MM.1S (cell line): ENCODE data around the gene GALNT5.

Source experiments
- DNase-seq: peaks from one replicate; pipeline ENCODE4 v3.0.0-alpha.2; 2015
- H2AFZ ChIP-seq: fragments of 300-600 bp; sonication (generic); 2 replicates; pipeline ENCODE4 v1.6.0; 2016; ENCODE audit warnings: antibody characterized with exemption, low read length
- H3F3A ChIP-seq: fragments of 300-600 bp; sonication (generic); 2 replicates; pipeline ENCODE4 v1.6.1; 2016; ENCODE audit warnings: mild to moderate bottlenecking, antibody characterized with exemption, low read length, moderate library complexity, mixed read lengths; ENCODE audit not compliant: insufficient read depth
- H3K27ac ChIP-seq: fragments of 300-600 bp; sonication (generic); 2 replicates; pipeline ENCODE4 v1.5.1; 2016; ENCODE audit warnings: mild to moderate bottlenecking, low read length
- H3K27me3 ChIP-seq: fragments of 300-600 bp; sonication (generic); replicated peaks from 2 replicates; pipeline ENCODE4 v1.6.0; 2016; ENCODE audit warnings: low read length; ENCODE audit not compliant: insufficient read depth
- H3K36me3 ChIP-seq: fragments of 300-600 bp; sonication (generic); replicated peaks from 2 replicates; pipeline ENCODE4 v1.6.1; 2016; ENCODE audit warnings: mild to moderate bottlenecking, low read length, mixed read lengths; ENCODE audit not compliant: insufficient read depth
- H3K4me1 ChIP-seq: fragments of 300-600 bp; sonication (generic); 2 replicates; pipeline ENCODE4 v1.6.1; 2016; ENCODE audit warnings: low read length, mixed read lengths
- H3K4me2 ChIP-seq: fragments of 300-600 bp; sonication (generic); 2 replicates; pipeline ENCODE4 v1.6.0; 2016; ENCODE audit warnings: low read depth, low read length
- H3K4me3 ChIP-seq: fragments of 300-600 bp; sonication (generic); 2 replicates; pipeline ENCODE4 v1.5.1; 2016; ENCODE audit warnings: low read length, mixed read lengths
- H3K79me2 ChIP-seq: fragments of 300-600 bp; sonication (generic); 2 replicates; pipeline ENCODE4 v1.6.1; 2016; ENCODE audit warnings: mixed run types, low read length, mixed read lengths
- H3K9ac ChIP-seq: fragments of 300-600 bp; sonication (generic); 2 replicates; pipeline ENCODE4 v1.6.1; 2016; ENCODE audit warnings: low read length, mixed read lengths
- H3K9me2 ChIP-seq: fragments of 300-600 bp; sonication (generic); replicated peaks from 2 replicates; pipeline ENCODE4 v1.6.1; 2016; ENCODE audit warnings: mild to moderate bottlenecking, low read length, mixed read lengths; ENCODE audit not compliant: insufficient read depth
- H3K9me3 ChIP-seq: fragments of 300-600 bp; sonication (generic); replicated peaks from 2 replicates; pipeline ENCODE4 v1.6.1; 2016; ENCODE audit warnings: mild to moderate bottlenecking, low read length, mixed read lengths; ENCODE audit not compliant: insufficient read depth
- H4K20me1 ChIP-seq: fragments of 300-600 bp; sonication (generic); 2 replicates; pipeline ENCODE4 v1.6.1; 2016; ENCODE audit warnings: mild to moderate bottlenecking, low read length, moderate library complexity, mixed read lengths; ENCODE audit not compliant: insufficient read depth
- CTCF ChIP-seq: fragments of 300-600 bp; sonication (generic); IDR thresholded peaks from 2 replicates; pipeline ENCODE4 v1.5.1; 2016; ENCODE audit warnings: antibody characterized with exemption, low read length, mixed read lengths
- EZH2 ChIP-seq: fragments of 300-600 bp; sonication (generic); optimal IDR thresholded peaks from 2 replicates; pipeline ENCODE3; 2017; ENCODE audit warnings: low read depth, mild to moderate bottlenecking, antibody characterized with exemption, low read length, mixed read lengths
- EZH2phosphoT487 ChIP-seq: fragments of 300-600 bp; sonication (generic); IDR thresholded peaks from 2 replicates; pipeline ENCODE4 v1.6.1; 2018; ENCODE audit warnings: antibody characterized with exemption, low read length

The GALNT5 gene

GRCh38 chr2:157283468-157283867 is 26.0 kb downstream of the GALNT5 start:
- no peak for TF ChIP-seq CTCF
- TF ChIP-seq EZH2phosphoT487, result no peak
- Histone ChIP-seq H3K27ac (no peak overlapping the region), H3K79me2 (no peaks in the 10 kb centered on the region), H3K4me2 (no peak overlapping the region), H3F3A (no peaks in the 10 kb centered on the region), H3K4me1 (no peaks in the 10 kb centered on the region), H2AFZ (no peak overlapping the region), H4K20me1 (no peaks in the 10 kb centered on the region), H3K4me3 (no peak overlapping the region), H3K27me3 (no peaks in the 10 kb centered on the region), H3K9me3 (no peaks in the 10 kb centered on the region), H3K9me2 (no peaks in the 10 kb centered on the region), H3K9ac (no peak overlapping the region), H3K36me3 (no peaks in the 10 kb centered on the region)
- no peak for DNase-seq

- H3K4me3 ChIP-seq, result no peak overlapping the region
- no peak overlapping the region for H3K27ac ChIP-seq
- no peaks in the 10 kb centered on the region for H3K9me2 ChIP-seq
- H3K9me3 ChIP-seq, result no peaks in the 10 kb centered on the region
- H3K36me3 ChIP-seq, result no peaks in the 10 kb centered on the region
- DNase-seq, result no peak
- no peaks in the 10 kb centered on the region for H3K79me2 ChIP-seq
- H3K4me2 ChIP-seq, result no peak overlapping the region
- H3F3A ChIP-seq, result no peaks in the 10 kb centered on the region
- H3K27me3 ChIP-seq, result no peaks in the 10 kb centered on the region
- no peaks in the 10 kb centered on the region for H3K4me1 ChIP-seq
- no peak overlapping the region for H2AFZ ChIP-seq
- no peaks in the 10 kb centered on the region for H4K20me1 ChIP-seq
- no peak for TF ChIP-seq EZH2
- TF ChIP-seq CTCF, result no peak
- TF ChIP-seq EZH2phosphoT487, result no peak
- H3K9ac ChIP-seq, result no peak overlapping the region
Observed at GRCh38 chr2:157287160-157287559, 29.7 kb downstream of the GALNT5 start.

- Histone ChIP-seq H3K4me2 (no peak overlapping the region), H3K79me2 (no peaks in the 10 kb centered on the region), H3K27ac (no peak overlapping the region), H3K9me3 (no peaks in the 10 kb centered on the region), H4K20me1 (no peaks in the 10 kb centered on the region), H3K36me3 (no peaks in the 10 kb centered on the region), H3K27me3 (no peaks in the 10 kb centered on the region), H3K4me1 (no peaks in the 10 kb centered on the region), H3K9ac (no peak overlapping the region), H2AFZ (no peak overlapping the region), H3K4me3 (no peak overlapping the region), H3F3A (no peaks in the 10 kb centered on the region), H3K9me2 (no peaks in the 10 kb centered on the region)
- DNase-seq, result no peak
- TF ChIP-seq EZH2phosphoT487, result no peak
- TF ChIP-seq EZH2, result no peak
- TF ChIP-seq CTCF, result no peak
Observed at GRCh38 chr2:157290525-157290924, 33.0 kb downstream of the GALNT5 start.

- Histone ChIP-seq H3F3A (no peaks in the 10 kb centered on the region), H3K9me3 (no peaks in the 10 kb centered on the region), H3K4me1 (no peaks in the 10 kb centered on the region), H3K9me2 (no peaks in the 10 kb centered on the region), H3K27me3 (no peaks in the 10 kb centered on the region), H3K36me3 (no peaks in the 10 kb centered on the region), H4K20me1 (no peaks in the 10 kb centered on the region), H3K79me2 (no peaks in the 10 kb centered on the region), H2AFZ (no peak overlapping the region), H3K9ac (no peak overlapping the region), H3K4me2 (no peak overlapping the region), H3K27ac (no peak overlapping the region), H3K4me3 (no peak overlapping the region)
- TF ChIP-seq EZH2phosphoT487, result no peak
- DNase-seq, result no peak
Observed at GRCh38 chr2:157291018-157291417, 33.5 kb downstream of the GALNT5 start.
